Stimulated activated CD8-positive, alpha-beta memory T cell treated with anti-CD3 and anti-CD28 coated beads, Interleukin-7, amount 100 ng/mL, for 48 hours (primary cell): ENCODE results near the gene SRM.
"Not testable (repeated sequence)": the region's sequence is repeated elsewhere in the genome, so short reads cannot be mapped to it uniquely, and the experiment has no call there.

Experiments used
- DNase-seq, 2 donors: peaks; one replicate each; pipeline ENCODE4 v3.0.0-alpha.2; 2020; ENCODE audit warnings: low read depth in 1 of 2; ENCODE audit errors: extremely low read depth in 1 of 2

The SRM gene

DNA sequence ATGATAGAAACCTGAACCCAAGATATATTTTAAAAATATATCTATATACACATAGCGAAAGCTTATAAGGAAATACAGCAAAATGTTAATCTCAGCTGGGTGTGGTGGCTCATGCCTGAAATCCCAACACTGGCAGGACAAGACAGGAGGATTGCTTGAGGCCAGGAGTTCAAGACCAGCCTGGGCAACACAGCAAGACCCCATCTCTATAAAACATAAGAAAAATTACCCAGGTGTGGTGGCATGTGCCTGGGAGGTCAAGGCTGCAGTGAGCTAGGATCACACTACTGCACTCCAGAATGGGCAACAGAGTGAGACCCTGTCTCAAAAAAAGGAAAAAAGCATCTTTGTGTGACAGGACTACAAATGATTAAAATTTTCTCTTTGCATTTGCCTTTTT, 6.0 kb upstream of the SRM start:
- DNase-seq = no peak

DNA sequence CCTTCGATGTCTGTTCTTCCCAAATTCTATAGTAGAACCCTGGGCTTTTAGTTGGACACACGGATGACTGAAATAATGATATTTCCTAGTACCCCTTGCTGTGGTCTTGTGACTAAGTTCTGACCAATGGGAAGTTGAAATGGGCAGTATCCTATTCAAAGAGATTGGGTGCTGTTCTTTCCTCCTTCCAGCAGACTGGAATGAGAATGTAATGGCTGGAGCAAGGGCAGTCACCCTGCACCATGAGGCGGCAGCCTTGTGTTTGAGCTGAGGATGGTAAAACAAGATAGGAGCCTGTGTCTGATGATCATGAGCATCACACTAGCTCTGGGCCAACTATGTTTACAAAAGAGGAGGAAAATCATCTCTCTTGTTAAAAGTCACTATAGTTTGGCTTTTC, 5.1 kb upstream of the SRM start:
- DNase-seq = no peak

DNA sequence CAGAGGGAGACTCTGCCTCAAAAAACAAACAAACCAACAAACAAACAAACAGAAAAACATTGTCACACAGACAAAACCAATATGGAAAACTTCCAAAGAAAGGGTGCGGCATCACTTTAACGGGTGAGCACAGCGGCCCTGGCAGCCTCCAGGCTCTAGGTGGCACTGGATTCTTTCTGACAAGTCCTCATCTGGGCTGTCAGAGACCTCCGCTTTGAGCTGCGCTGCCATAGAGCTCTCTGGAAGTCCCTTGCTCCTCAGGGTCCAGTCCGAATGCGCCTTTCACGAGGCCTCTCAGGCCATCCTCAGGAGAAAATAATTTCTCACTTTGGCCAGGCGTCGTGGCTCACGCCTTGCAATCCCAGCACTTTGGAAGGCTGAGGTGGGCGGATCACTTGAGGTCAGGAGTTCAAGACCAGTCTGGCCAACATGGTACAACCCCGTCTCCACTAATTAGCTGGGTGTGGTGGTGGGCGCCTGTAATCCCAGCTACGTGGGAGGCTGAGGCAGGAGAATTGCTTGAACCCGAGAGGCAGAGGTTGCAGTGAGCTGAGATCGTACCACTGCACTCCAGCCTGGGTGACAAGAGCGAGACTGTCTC, 4.2 kb upstream of the SRM start:
- DNase-seq = not testable (repeated sequence)

DNA sequence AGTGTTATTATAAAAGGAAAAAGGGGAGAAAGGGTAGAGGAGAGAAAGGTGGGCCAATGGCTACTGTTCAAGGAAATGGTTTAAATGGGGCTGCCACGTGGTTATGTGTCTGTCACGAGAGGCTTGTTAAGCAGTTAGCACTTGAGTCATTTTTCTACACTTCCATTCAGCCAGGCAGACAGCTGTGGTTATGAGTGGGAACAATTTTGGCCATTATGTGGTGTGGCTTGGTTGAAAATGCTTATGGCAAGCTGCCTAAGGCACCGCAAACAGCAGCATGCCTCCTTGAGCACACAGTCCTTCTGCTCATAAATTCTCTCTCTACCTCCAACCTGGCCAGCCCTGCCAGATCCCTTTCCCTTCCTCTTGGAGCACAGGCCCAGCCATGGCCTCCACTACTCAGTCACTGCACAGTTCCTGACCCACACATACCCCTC, 3.2 kb upstream of the SRM start:
- DNase-seq = peak; percentile 39 to 47

DNA sequence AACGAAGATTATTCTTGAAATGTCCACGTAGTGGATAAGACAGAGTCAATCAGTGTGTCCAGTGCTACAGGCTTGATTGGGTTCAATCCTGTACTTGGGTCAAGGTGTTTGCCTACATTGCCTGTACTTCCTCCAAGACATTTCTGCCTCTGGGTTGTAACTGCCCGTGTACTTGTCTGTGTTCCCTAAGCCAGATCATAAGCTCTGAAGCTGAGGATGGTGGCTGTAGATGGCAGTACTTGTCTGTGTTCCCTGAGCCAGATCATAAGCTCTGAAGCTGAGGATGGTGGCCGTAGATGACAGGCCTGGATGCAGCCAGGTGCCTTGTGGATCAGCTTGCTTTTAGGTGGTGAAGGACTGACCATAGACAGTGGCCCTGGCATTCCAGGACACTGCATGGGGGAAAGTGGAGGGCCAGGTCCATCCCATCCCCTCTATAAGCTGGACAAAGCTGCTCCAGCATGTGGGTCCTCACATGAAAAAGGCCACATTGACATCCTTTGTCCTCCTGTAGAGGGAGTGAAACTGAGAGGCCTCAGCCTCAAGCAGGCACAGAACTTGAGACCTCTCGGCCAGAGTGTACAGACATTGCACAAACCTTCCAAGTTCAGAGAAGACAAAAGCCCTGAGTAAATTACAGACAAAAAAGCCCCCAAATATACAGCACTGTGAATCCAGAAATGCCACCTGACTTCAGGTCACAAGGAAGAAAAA, 2.0 kb upstream of the SRM start:
- no peak for DNase-seq

DNA sequence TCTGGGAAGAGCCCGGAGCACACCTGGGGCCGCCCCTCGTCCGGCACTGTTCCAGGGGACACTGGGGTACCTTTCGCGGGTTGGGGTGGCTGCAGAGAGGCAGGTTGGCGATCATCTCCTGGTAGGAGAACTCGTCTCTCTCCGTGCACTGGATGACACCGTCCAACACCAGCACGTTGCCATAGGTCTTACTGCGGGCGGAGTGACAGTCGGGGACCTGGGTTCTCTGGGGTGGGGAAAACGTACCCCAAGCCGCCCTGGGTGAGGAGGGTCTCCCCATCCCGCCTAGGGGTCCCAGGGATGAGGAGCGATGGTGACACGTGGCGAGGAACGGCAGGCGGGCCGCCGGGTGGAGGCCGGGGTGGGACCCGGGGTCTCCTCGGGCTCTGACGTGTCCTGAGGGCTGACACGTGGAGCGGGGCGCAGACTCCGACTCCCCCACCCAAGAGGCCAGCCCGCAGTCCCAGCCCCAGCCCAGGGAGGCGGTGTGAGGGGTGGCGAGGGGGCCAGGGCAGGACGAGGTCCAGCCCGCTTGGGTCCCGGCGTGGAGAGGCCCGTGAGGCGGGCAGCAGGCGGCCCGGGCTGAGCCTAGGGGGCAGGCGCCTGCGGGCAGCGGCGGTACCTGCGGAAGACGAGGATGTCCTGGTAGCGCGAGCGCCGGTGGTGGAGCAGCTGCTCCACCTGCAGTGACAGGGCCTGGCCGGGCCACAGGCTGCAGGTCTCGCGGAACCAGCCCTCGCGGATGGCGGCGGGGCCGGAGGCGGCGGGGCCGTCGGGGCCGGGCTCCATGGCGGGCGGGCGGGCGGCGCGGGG, 457 bp downstream of the SRM start:
- no peak for DNase-seq

DNA sequence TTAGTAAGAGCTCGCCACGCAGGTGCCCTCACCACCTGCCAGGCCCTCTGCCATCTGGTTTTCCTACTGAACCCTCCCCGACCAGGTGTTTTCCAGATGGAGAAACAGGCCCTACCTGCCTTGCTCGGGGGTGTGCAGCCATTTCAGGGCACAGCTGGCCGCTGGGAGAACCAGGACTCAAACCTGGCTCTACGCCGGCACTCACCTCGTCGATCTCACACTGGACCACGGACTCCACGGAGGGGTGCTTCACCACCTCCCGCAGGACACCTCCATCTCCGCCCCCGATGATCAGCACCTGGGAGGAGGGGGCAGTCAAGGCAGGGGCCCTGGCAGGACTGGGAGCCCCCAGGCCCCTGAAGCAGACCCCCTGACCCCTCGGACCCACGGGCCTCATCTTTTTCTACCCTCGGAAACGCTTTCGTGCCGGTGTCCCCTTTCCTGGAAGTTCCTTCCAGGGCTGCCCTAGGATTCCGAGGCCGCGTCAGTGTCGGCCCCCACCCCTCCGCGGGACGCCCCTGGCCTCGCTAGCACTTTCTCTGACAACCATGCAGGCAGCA, 1.1 kb downstream of the SRM start:
- DNase-seq = no peak

DNA sequence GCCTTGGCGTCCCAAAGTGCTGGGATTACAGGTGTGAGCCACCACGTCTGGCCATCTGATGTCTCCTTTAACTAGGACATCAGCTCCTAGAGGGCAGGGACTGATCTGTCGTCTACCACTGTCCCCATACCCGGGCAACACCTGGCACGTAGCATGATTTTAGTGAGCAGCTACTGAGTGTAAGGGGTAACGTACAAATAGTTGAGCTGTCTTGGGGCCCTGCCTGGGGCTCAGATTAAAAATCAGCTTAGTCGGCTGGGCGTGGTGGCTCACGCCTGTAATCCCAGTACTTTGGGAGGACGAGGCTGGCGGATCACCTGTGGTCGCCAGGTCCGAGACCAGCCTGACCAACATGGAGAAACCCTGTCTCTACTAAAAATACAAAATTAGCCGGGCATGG, 1.8 kb downstream of the SRM start:
- DNase-seq = no peak

DNA sequence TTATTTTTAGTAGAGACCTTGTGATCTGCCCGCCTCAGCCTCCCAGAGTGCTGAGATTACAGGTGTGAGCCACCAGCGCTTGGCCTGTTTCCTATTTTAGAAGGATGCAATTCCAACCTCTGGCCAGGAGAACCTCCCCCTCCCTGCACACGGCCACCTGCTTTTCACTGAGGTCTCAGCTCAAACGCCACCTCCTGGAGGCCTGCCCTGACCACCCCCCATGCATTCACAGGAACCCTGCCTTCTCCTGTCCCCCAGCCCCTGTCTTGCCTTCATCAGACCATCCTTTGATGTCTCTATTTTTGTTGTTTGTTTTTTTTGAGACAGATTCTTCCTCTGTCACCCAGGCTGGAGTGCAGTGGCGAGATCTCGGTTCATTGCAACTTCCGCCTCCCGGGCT, 2.3 kb downstream of the SRM start:
- no peak for DNase-seq

DNA sequence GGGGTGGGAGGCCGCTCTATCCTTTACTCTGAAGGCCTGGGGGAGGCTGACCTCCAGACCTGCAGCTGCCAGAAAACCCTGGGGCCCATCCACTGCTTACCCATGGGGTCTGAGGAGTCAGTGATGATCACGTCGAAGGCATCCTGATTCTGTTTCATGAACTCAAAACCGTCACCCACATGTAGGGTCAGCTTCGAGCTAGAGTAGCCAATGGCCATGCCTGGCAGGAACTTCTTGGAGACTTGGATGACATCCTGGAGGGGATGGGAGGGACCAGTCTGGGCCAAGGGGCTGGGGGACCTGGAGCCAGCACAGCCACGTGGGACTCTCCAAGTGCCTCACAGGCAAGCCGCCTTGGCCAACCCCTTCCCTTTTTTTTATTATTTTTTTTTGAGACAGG, 3.3 kb downstream of the SRM start:
- no peak for DNase-seq

DNA sequence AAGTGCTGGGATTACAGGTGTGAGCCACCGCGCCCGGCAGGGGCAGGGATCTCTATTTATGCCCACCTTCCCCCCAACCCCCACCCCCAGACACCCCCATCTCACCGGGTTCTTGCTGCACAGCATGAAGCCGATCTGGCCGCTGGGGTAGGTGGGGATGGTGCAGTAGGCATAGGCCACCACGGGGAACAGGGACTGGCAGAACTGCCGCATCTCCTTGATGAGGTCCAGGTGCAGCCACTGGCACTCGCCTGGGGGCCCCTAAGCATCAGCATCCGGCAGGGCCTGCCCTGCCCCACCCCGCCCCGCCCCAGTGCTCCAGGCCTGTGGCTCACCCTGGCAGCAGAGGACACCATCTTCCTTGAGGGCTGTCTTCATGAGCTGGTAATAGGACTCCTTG, 4.1 kb downstream of the SRM start:
- DNase-seq = no peak

DNA sequence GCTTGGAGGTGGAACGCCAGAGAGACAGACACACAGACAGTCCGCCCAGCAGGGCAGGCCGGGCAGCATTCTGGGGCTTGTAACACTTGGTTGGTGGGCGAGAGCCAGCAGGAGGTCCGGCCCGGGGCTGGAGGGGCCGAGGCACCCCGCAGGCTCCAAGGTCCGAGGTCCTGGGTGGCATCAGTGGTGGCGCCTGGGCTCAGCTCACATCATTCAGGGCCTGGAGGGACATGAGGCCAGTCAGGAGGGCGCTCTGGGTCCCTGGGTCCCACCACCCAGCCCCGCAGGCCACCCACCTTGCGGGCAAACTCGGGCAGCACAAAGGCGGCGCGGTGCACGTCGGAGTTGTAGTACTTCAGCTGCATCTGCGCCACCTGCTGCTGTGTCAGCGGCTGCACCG, 5.2 kb downstream of the SRM start:
- DNase-seq = no peak

DNA sequence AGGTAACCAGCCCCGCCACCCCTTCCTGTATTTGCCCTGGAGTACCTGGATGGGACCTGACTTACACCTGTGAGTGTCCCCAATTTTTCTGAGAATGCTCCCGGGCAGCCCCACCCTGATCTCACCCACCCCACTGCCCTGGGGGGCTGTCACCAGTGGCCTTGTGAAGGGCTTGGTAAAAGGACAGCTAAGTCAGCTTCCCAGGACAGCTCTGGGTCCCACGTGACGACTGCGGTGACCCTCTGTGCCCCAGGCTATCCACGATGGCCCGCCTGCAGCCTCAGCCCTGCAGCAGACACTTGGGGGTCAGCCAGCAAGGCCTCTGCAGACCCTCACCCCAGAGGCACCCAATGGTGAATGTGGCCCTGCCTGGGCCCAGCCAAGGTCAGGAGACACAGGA, 5.6 kb downstream of the SRM start:
- DNase-seq = no peak

DNA sequence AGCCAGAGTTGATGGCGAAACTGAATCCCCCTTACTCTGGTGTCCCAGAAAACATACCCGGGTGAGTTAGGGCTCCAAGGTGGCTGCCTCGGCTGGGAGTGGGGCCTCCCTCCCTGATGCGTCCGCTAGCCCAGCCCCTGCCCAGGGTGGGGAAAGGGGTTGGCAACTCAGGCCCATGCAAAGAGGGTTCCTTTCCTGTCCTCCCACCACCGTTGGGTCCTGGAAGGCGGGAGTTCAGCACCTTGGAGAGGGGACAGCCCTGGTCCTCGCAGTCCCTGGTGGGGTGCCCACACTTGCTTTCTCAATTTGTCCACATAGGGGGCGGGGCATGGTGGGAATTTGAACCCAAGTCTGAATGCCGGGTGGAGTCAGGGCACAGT, 6.1 kb downstream of the SRM start:
- DNase-seq = no peak

DNA sequence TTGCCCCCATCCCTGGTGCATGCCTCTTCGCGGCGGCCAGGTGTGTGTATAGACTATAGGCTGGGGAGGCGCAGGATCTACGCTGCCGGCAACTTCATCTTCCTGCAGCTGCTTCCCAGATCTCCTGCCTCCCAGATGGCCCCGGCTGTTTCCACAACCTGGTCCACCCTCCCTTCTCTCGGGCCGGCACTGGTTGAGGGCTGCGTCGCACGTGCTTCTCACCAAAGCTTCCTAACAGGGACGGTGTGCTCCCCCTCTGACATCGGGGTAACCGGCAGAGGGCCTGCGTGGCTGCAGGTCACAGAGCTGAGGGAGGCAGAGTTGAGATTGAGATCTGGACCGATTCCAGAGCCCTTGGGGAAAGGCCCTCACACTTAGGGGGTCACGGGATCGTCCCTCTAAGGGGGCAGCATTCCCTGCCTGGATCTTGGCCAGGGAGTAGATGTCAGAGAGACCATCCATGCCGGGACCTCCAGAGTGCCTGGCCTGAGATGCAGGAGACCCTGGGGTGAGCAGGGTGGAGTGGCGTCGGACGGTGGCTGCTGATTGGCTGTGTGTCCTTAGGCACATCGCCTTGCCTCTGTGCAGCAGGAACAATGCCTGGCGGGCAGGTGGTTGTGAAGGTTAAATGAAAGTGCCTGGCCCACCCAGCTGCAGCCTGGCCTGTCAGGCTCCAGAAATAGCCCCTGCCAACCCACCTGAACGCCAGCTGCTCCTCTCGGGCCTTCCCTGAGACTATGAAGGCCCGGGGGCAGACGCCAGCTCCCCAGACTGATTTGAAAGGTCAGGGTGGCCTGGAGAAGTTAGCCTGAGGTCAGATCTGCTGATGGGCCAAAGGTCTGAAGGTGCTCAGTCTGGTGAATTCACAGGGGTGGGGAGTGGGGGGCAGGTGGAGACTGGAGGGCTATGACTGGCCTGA, 6.7 kb downstream of the SRM start:
- DNase-seq = no peak

DNA sequence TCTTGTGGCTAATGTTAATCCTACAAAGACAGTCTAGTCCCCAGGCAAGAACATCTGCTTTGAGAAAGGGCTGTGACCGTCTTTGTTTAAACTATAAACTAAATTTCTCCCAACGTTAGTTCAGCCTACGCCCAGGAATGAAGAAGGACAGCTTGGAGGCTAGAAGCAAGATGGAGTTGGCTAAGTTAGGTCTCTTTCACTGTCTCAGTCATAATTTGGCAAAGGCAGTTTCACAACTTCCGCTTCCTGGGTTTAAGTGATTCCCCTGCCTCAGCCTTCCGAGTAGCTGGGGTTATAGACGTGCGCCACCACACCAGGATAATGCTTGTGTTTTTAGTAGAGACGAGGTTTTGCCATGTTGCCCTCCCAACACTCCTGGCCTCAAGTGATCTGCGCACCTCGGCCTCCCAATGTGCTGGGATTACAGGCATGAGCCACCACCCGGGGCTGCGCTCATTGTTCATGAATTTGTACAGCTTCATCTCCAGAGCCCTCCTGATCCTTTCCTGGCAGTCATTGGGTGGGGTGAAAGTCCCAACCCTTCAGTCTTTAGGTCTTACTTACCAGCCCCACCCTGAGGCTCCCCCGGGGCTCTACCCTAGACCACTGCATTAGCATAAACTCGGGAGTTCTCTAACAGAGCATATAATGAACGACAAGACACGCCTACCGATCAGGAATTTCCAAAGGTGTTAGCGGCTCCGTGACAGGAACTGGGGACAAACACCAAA, 7.9 kb downstream of the SRM start:
- no peak for DNase-seq

DNA sequence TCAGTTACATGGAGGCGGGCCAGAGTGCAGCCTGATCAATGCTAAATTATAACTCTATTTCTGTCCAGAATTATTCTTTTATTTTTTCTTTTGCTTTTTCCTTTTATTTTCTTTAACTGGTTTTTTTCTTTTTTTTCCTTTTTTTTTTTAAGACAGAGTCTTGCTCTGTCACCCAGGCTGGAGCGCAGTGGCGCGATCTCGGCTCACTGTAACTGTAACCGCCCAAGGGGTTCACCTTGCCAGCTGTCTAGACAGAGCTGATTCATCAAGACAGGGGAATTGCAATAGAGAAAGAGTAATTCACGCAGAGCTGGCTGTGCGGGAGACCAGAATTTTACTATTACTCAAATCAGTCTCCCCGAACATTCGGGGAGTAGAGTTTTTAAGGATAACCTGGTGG, 8.7 kb downstream of the SRM start:
- DNase-seq = not testable (repeated sequence)

DNA sequence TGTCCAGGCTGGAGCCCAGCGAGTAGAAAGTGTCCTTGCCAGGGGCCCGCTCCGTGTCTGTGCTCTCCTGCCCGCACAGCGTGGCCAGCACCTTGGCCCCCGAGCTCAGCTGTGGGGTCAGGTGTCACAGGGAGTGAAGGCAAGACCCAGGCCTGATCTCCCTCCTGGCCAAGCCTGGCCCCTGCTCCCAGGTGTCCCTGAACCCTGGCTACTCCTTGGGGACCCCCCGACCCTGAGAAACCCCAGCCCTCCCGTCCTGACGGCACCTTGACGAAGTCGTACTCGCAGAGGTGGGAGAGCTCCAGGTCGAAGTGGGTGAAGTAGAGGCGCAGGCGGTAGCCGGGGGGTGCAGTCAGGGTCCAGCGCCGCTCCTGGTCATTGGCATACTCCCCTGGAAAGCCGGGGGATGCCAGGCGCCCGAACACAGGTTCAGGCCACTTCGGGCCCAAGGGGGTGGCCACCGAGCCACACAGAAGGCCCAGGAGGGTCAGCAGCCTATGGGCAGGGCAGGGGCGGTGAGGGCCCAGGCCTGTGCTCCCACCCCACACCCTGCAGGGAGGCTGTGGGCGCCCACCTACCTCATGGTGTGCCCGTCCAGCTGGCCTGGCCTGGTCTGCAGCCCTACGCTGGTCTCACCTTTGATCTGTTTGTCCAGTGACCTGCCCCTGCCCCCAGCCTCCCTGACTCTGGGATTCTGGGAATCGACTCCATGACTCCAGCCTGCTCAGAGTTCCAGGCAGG, 13.0 kb downstream of the SRM start, which contains the start of gene MASP2:
Gene MASP2 (minus strand): TSS at position 615 of the 741 bp plus-strand sequence. CDS start 32 bp downstream, at position 583.
- no peak for DNase-seq

DNA sequence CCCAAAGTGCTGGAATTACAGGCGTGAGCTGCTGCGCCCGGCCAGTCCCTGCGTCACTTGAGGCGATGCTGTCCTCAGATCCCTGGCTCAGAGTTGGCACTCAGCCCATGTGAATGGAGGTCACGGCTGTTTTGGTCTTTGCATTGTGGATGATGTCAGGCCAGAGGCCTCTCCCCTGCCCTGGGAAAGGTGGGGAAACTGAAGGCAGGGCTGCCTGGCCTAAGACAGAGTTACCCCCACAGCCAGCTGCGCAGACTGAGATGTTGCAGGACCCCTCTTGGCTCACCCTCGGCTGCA, 13.6 kb downstream of the SRM start:
- no peak for DNase-seq
